HFFc6 (cell line): Measurements from ENCODE around the gene UBE2I. TPM values are rescaled to one million over a fixed set of nuclear protein-coding genes. Genes with fewer than 3 reads are reported as not detected.
"Not testable (repeated sequence)": the region's sequence is repeated elsewhere in the genome, so short reads cannot be mapped to it uniquely, and the experiment has no call there.

ENCODE experiments used
- DNase-seq: peaks from one replicate; pipeline ENCODE4 v3.0.0-alpha.2; 2018
- H3K27ac Mint-ChIP-seq: 2 replicates; pipeline ENCODE4 v1.8.0; 2020; ENCODE audit warnings: mild to moderate bottlenecking, mixed read lengths
- H3K27me3 Mint-ChIP-seq: 2 replicates; pipeline ENCODE4 v1.8.0; 2021; ENCODE audit warnings: mild to moderate bottlenecking, moderate library complexity, mixed read lengths; ENCODE audit not compliant: insufficient read depth
- H3K36me3 Mint-ChIP-seq: 2 replicates; pipeline ENCODE4 v1.8.0; 2021; ENCODE audit warnings: low read depth, mixed read lengths
- H3K4me1 Mint-ChIP-seq: 2 replicates; pipeline ENCODE4 v1.8.0; 2020; ENCODE audit warnings: low read depth, mixed read lengths
- H3K4me3 Mint-ChIP-seq: 2 replicates; pipeline ENCODE4 v1.8.0; 2020; ENCODE audit warnings: mild to moderate bottlenecking, moderate library complexity, mixed read lengths
- H3K9me3 Mint-ChIP-seq: 2 replicates; pipeline ENCODE4 v1.8.0; 2020; ENCODE audit warnings: mild to moderate bottlenecking, mixed read lengths
- total RNA-seq, 6 experiments: library from RNA; stranded (reverse); fragmentation: NEBNext Ultra II Directional; extraction: Animal tissue kit (Norgen Biotek cat#: 25700); gene quantifications; 2 replicates in 1 of 6; 3 replicates in 5 of 6; pipeline ENCODE4 v1.2.3, GENCODE V29; 2021
- TF ChIP-seq, protein P1 (sequence below): fragments of 200-600 bp; sonication (generic); IDR thresholded peaks from 2 replicates; pipeline ENCODE4 v1.5.0; 2021; ENCODE audit warnings: antibody characterized with exemption, mild to moderate bottlenecking

The UBE2I gene
- total RNA-seq, 6 experiments from 2014 or later: 116 to 147 (median 138) TPM

DNA sequence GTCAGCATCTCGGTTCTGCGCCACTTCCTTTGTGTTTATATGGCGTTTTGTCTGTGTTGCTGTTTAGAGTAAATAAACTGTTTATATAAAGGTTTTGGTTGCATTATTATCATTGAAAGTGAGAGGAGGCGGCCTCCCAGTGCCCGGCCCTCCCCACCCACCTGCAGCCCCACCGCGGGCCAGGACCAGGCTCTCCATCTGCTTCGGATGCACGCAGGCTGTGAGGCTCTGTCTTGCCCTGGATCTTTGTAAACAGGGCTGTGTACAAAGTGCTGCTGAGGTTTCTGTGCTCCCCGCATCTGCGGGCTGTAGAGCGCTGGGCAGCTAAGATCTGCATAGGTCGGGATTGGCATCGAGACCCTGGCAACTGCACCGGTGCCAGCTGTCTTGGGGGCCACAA is 15.8 kb downstream of the UBE2I start:
- Mint-ChIP-seq H3K9me3 (no peaks in the 10 kb centered on the region), H3K4me3 (no peak overlapping the region), H3K4me1 (no peaks in the 10 kb centered on the region), H3K27me3 (peaks cover 1% of the 10 kb centered on the region; the same call in 1 of the 2 replicates), H3K27ac (no peak overlapping the region), H3K36me3 (peaks cover under 1% of the 10 kb centered on the region; the same call in 1 of the 2 replicates)
- TF ChIP-seq, protein P1, sequence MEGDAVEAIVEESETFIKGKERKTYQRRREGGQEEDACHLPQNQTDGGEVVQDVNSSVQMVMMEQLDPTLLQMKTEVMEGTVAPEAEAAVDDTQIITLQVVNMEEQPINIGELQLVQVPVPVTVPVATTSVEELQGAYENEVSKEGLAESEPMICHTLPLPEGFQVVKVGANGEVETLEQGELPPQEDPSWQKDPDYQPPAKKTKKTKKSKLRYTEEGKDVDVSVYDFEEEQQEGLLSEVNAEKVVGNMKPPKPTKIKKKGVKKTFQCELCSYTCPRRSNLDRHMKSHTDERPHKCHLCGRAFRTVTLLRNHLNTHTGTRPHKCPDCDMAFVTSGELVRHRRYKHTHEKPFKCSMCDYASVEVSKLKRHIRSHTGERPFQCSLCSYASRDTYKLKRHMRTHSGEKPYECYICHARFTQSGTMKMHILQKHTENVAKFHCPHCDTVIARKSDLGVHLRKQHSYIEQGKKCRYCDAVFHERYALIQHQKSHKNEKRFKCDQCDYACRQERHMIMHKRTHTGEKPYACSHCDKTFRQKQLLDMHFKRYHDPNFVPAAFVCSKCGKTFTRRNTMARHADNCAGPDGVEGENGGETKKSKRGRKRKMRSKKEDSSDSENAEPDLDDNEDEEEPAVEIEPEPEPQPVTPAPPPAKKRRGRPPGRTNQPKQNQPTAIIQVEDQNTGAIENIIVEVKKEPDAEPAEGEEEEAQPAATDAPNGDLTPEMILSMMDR: no peak
- DNase-seq: no peak

DNA sequence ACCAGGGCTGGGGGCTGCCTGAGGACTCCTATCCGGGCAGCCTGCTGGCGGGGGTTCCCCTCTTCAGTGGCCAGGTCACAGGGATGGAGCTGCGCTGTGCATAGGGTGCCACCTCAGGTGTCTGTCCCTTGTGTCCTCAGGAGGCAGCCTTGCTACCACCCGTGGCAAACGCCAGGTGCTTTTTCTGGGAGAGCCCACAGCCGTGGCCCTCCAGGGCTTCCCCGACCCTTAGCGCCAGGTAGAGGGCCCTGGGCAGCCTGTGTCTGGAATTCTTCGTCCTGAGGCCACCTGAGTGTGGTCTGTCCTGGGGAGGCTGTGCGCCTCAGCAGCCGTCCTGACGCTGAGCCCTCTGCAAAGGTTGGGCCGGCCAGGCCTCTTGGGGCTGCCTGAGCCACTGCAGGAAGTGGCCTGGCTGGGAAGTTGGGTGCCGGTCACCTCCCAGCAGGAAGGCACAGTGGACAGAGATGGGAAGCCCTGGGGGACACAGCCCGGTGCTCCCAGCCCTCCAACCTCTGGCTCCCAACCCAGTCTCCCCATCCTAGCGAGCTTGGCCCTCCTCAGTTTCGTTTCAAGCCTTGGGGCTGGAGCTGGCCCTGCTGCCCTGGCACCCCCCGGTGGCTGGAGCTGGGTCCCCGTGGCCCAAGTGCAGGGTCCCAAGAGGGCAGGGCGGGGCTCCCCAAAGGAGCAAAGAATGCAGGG is 16.4 kb downstream of the UBE2I start:
- Mint-ChIP-seq H3K4me1 (no peaks in the 10 kb centered on the region), H3K36me3 (no peaks in the 10 kb centered on the region), H3K27me3 (peaks cover 1% of the 10 kb centered on the region; the same call in 1 of the 2 replicates)

DNA sequence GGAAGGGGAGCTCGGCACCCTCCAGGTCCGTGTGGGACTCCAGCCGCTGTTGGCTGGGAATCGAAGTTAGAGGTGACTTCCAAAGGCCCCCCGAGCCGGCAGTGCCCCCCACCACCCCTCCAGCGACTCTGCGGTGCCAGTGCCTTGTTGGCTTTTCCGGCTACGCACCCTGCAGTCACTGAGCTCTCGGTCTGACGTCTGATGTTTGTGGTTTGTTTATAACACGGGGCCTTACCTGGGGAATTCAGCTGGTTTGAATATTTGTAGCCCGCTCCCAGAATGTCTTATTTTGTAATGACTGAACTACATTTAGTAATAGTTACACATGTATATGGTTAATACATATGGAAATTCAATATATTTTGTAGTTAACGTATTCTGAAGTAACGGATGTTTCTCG is 17.0 kb downstream of the UBE2I start:
- no peaks in the 10 kb centered on the region for H3K9me3 Mint-ChIP-seq
- TF ChIP-seq, protein P1: no peak
- peaks cover 1% of the 10 kb centered on the region; the same call in 1 of the 2 replicates for H3K27me3 Mint-ChIP-seq
- DNase-seq: no peak
- peaks cover 1% of the 10 kb centered on the region; the same call in 1 of the 2 replicates for H3K4me1 Mint-ChIP-seq
- no peaks in the 10 kb centered on the region for H3K36me3 Mint-ChIP-seq
- no peak overlapping the region for H3K27ac Mint-ChIP-seq
- no peak overlapping the region for H3K4me3 Mint-ChIP-seq

More for the DNA sequence above, 16.4 kb downstream of the UBE2I start:
- TF ChIP-seq, protein P1: no peak
- no peak overlapping the region for H3K4me3 Mint-ChIP-seq
- H3K9me3 Mint-ChIP-seq: no peaks in the 10 kb centered on the region
- no peak overlapping the region for H3K27ac Mint-ChIP-seq
- no peak for DNase-seq

DNA sequence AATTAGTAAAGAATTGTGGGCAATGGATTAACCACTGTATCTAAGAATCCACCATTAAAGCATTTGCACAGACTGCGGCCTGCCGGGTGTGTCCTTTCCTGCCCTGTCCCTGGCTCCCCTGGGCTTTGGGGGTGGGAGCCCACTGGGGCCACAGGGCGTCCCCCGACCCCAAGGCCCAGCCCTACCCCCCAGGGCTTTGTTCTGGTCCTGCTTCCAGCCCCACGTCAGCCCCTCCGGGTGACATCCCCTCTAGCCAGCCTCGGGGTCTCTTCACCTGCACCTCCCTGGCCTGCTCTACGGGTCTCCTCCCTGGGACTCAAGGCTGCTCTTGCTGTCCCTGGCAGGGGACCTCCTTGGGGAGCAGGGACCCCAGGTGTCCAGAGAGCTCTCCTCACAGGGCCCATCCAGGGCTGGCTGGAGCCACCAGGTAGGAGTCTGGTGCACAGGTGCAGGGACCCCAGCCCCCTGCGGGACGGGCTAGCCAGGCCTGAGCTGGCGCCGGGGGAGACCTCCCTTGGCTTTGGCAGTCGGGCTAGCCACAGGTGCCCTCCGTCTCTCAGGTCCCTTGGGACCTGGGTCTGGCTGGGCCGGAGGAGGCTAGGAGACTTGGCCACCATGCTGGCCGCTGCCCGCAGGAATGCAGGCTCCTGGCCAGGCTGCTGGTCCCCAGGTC is 17.6 kb downstream of the UBE2I start:
- H3K27ac Mint-ChIP-seq: no peak overlapping the region
- no peaks in the 10 kb centered on the region for H3K36me3 Mint-ChIP-seq
- peaks cover 6% of the 10 kb centered on the region; the same call in 1 of the 2 replicates for H3K4me1 Mint-ChIP-seq
- DNase-seq: no peak
- peaks cover 3% of the 10 kb centered on the region; the same call in 1 of the 2 replicates for H3K27me3 Mint-ChIP-seq
- TF ChIP-seq, protein P1: no peak
- no peaks in the 10 kb centered on the region for H3K9me3 Mint-ChIP-seq
- no peak overlapping the region for H3K4me3 Mint-ChIP-seq

DNA sequence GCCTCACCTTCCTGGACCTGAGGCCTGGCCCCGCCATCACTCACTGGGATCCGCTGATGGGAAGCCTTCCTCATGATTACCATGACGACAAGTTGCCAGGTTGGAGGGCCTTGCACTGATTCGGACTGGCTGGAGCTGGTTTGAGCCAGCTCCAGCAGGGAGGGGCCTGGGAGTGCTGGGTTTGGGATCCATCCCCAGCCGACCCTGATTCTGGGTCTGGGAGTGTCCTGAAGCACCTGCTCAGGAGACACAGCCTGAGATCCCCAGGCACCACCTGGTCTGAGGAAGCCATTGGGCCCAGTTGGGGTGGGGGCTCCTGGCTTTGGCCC is 18.1 kb downstream of the UBE2I start:
- TF ChIP-seq, protein P1: no peak
- no peak overlapping the region for H3K4me3 Mint-ChIP-seq
- no peak overlapping the region for H3K27ac Mint-ChIP-seq
- no peaks in the 10 kb centered on the region for H3K9me3 Mint-ChIP-seq
- no peaks in the 10 kb centered on the region for H3K36me3 Mint-ChIP-seq
- peaks cover 6% of the 10 kb centered on the region; the same call in 1 of the 2 replicates for H3K4me1 Mint-ChIP-seq
- no peak for DNase-seq
- peaks cover 2% of the 10 kb centered on the region; the same call in 1 of the 2 replicates for H3K27me3 Mint-ChIP-seq

DNA sequence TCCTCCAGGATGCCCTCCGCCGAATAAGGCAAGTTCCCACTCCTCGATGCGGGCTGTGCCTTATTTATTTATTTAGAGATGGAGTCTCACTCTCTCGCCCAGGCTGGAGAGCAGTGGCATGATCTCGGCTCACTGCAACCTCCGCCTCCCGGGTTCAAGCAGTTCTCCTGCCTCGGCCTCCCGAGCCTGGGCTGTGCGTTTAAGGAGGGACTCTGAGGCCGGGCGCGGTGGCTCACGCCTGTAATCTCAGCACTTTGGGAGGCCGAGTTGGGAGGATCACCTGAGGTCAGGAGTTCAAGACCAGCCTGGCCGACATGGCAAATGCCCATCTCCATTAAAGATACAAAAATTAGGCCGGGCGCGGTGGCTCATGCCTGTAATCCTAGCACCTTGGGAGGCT is 18.7 kb downstream of the UBE2I start:
- not testable (repeated sequence) for H3K9me3 Mint-ChIP-seq, DNase-seq, H3K27ac Mint-ChIP-seq, H3K27me3 Mint-ChIP-seq, H3K4me3 Mint-ChIP-seq, H3K36me3 Mint-ChIP-seq, H3K4me1 Mint-ChIP-seq

DNA sequence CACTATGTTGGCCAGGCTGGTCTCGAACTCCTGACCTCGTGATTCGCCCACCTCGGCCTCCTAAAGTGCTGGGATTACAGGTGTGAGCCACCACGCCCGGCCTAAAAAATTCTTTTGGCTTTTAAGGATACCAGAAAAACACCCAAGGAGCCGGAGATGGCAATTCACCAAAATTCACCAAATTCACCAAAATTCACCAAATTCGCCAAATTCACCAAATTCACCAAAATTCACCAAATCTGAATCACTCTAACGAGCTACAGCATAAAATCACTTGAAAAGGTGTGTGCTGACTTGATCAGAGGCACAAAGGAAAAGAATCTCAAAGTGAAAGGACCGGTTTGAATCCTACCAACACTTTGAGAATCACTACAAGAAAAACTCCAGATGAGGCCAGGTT is 19.5 kb downstream of the UBE2I start:
- H3K27ac Mint-ChIP-seq, H3K4me3 Mint-ChIP-seq: not testable (repeated sequence)

More for the DNA sequence above, 19.5 kb downstream of the UBE2I start:
- not testable (repeated sequence) for H3K27me3 Mint-ChIP-seq, H3K36me3 Mint-ChIP-seq, DNase-seq, H3K9me3 Mint-ChIP-seq, H3K4me1 Mint-ChIP-seq
